ENCODE data around the gene RPS15. TPM values are rescaled to one million over a fixed set of nuclear protein-coding genes. Genes with fewer than 3 reads are reported as not detected.

RPS15 gene
- total RNA-seq, 4 donors from 2014 or later: 1,291 to 3,466 (median 2,344) TPM

- no peak for ATAC-seq
- no peak for TF ChIP-seq CTCF (IDR thresholded peaks at IDR 0.05)
- TF ChIP-seq POLR2A (IDR thresholded peaks at IDR 0.05): no peak
- TF ChIP-seq EP300 (IDR thresholded peaks at IDR 0.05): no peak
- no peak for TF ChIP-seq POLR2AphosphoS5 (IDR thresholded peaks at IDR 0.05)
- H3K9me3 ChIP-seq: no peaks in the 10 kb centered on the region
- H3K27me3 ChIP-seq: peaks cover 99% of the 10 kb centered on the region
- peaks cover 0 to 19% of the 10 kb centered on the region in 2 donors for H3K36me3 ChIP-seq
- no peak overlapping the region for H3K27ac ChIP-seq
- WGBS, 2 donors (ENCODE audit: low coverage in 1 of 2): no CpG with 5 or more reads among the region's 47 CpGs
- peaks cover 14 to 88% (median 50%) of the 10 kb centered on the region in 3 donors for H3K4me1 ChIP-seq
- H3K4me3 ChIP-seq: peak overlapping the region in 1 of 2 donors; percentile 51
These were observed 30.6 kb downstream of the RPS15 start for GRCh38 chr19:1468821-1469254.

- TF ChIP-seq CTCF (IDR thresholded peaks at IDR 0.05) (no peak), POLR2A (IDR thresholded peaks at IDR 0.05) (no peak), POLR2AphosphoS5 (IDR thresholded peaks at IDR 0.05) (no peak), EP300 (IDR thresholded peaks at IDR 0.05) (no peak)
- peaks cover 14 to 94% (median 50%) of the 10 kb centered on the region in 3 donors for H3K4me1 ChIP-seq
- H3K4me3 ChIP-seq: peak overlapping the region in 1 of 2 donors; percentile 51
- no CpG with 5 or more reads among the region's 117 CpGs for WGBS, 2 donors (ENCODE audit: low coverage in 1 of 2)
- H3K9me3 ChIP-seq: no peaks in the 10 kb centered on the region
- H3K27ac ChIP-seq: no peak overlapping the region
- H3K36me3 ChIP-seq: peaks cover 0 to 25% of the 10 kb centered on the region in 2 donors
- peaks cover 100% of the 10 kb centered on the region for H3K27me3 ChIP-seq
- no peak for ATAC-seq
These were observed 31.3 kb downstream of the RPS15 start for GRCh38 chr19:1469255-1470054.

GRCh38 chr19:1470055-1470304, 31.8 kb downstream of the RPS15 start:
- Histone ChIP-seq H3K4me3 (peak overlapping the region; percentile 4 to 51), H3K36me3 (peaks cover 0 to 30% of the 10 kb centered on the region in 2 donors), H3K4me1 (peaks cover 14 to 99% (median 50%) of the 10 kb centered on the region in 3 donors), H3K9me3 (no peaks in the 10 kb centered on the region), H3K27ac (no peak overlapping the region), H3K27me3 (peaks cover 99% of the 10 kb centered on the region)
- TF ChIP-seq EP300 (IDR thresholded peaks at IDR 0.05) (no peak), POLR2AphosphoS5 (IDR thresholded peaks at IDR 0.05) (no peak), POLR2A (IDR thresholded peaks at IDR 0.05) (no peak), CTCF (IDR thresholded peaks at IDR 0.05) (no peak)
- no CpG with 5 or more reads among the region's 22 CpGs for WGBS, 2 donors (ENCODE audit: low coverage in 1 of 2)
- no peak for ATAC-seq

- Histone ChIP-seq H3K4me1 (peaks cover 14 to 97% (median 50%) of the 10 kb centered on the region in 3 donors), H3K36me3 (peaks cover 0 to 30% of the 10 kb centered on the region in 2 donors), H3K9me3 (no peaks in the 10 kb centered on the region), H3K27me3 (peaks cover 94% of the 10 kb centered on the region), H3K27ac (no peak overlapping the region), H3K4me3 (peak overlapping the region; percentile 4 to 51)
- WGBS, 2 donors (ENCODE audit: low coverage in 1 of 2): 0% methylated on average over 2 of the region's 67 CpGs; no CpG with 5 or more reads in 1 of the 2 donors
- ATAC-seq: peak; percentile 32
- TF ChIP-seq POLR2A (IDR thresholded peaks at IDR 0.05) (no peak), CTCF (IDR thresholded peaks at IDR 0.05) (no peak), EP300 (IDR thresholded peaks at IDR 0.05) (no peak), POLR2AphosphoS5 (IDR thresholded peaks at IDR 0.05) (no peak)
These were observed 32.3 kb downstream of the RPS15 start for GRCh38 chr19:1470305-1471009.
